HG03135 (cell line): ENCODE results near the gene MYLIP.
"Not testable (repeated sequence)": the region's sequence is repeated elsewhere in the genome, so short reads cannot be mapped to it uniquely, and the experiment has no call there.

Source experiments
- ATAC-seq: cut with Tn5 transposase; IDR thresholded peaks from one replicate; pipeline ENCODE4 v1.9.1; 2021; ENCODE audit warnings: mild to moderate bottlenecking, moderate library complexity; ENCODE audit not compliant: unreplicated experiment

The MYLIP gene

GRCh38 chr6:16168858-16169257 lies 40.0 kb downstream of the MYLIP start:
- no peak for ATAC-seq

GRCh38 chr6:16171400-16171799 lies 42.5 kb downstream of the MYLIP start:
- ATAC-seq, result no peak

GRCh38 chr6:16173167-16173940 lies 44.5 kb downstream of the MYLIP start:
- no peak for ATAC-seq

GRCh38 chr6:16174416-16175078 lies 45.7 kb downstream of the MYLIP start:
- no peak for ATAC-seq

- not testable (repeated sequence) for ATAC-seq
Observed at GRCh38 chr6:16176600-16176999, 47.7 kb downstream of the MYLIP start.

- ATAC-seq, result no peak
Observed at GRCh38 chr6:16177881-16178280, 49.0 kb downstream of the MYLIP start.

- no peak for ATAC-seq
Observed at GRCh38 chr6:16178351-16178750, 49.5 kb downstream of the MYLIP start.

- ATAC-seq, result no peak
Observed at GRCh38 chr6:16179063-16179462, 50.2 kb downstream of the MYLIP start.

GRCh38 chr6:16179970-16180431 lies 51.1 kb downstream of the MYLIP start:
- ATAC-seq, result no peak

GRCh38 chr6:16180696-16181438 lies 52.0 kb downstream of the MYLIP start:
- ATAC-seq, result no peak

GRCh38 chr6:16181439-16182297 lies 52.8 kb downstream of the MYLIP start:
- no peak for ATAC-seq

- ATAC-seq, result no peak
Observed at GRCh38 chr6:16183187-16183664, 54.3 kb downstream of the MYLIP start.

- ATAC-seq, result no peak
Observed at GRCh38 chr6:16184129-16184528, 55.2 kb downstream of the MYLIP start.

- no peak for ATAC-seq
Observed at GRCh38 chr6:16184551-16184950, 55.7 kb downstream of the MYLIP start.

- no peak for ATAC-seq
Observed at GRCh38 chr6:16187176-16187575, 58.3 kb downstream of the MYLIP start.

- ATAC-seq, result no peak
Observed at GRCh38 chr6:16190214-16190613, 61.3 kb downstream of the MYLIP start.

GRCh38 chr6:16196260-16196983 lies 67.5 kb downstream of the MYLIP start:
- no peak for ATAC-seq

- ATAC-seq, result no peak
Observed at GRCh38 chr6:16196984-16197546, 68.2 kb downstream of the MYLIP start.
